ENCODE results near the gene MTRFR.
"Not testable (repeated sequence)": the region's sequence is repeated elsewhere in the genome, so short reads cannot be mapped to it uniquely, and the experiment has no call there.

Gene MTRFR

GRCh38 chr12:123248996-123249741, 15.9 kb downstream of the MTRFR start:
- not testable (repeated sequence) for DNase-seq (ENCODE audit: low read depth in 1 of 2, low spot score in 1 of 2)

DNA sequence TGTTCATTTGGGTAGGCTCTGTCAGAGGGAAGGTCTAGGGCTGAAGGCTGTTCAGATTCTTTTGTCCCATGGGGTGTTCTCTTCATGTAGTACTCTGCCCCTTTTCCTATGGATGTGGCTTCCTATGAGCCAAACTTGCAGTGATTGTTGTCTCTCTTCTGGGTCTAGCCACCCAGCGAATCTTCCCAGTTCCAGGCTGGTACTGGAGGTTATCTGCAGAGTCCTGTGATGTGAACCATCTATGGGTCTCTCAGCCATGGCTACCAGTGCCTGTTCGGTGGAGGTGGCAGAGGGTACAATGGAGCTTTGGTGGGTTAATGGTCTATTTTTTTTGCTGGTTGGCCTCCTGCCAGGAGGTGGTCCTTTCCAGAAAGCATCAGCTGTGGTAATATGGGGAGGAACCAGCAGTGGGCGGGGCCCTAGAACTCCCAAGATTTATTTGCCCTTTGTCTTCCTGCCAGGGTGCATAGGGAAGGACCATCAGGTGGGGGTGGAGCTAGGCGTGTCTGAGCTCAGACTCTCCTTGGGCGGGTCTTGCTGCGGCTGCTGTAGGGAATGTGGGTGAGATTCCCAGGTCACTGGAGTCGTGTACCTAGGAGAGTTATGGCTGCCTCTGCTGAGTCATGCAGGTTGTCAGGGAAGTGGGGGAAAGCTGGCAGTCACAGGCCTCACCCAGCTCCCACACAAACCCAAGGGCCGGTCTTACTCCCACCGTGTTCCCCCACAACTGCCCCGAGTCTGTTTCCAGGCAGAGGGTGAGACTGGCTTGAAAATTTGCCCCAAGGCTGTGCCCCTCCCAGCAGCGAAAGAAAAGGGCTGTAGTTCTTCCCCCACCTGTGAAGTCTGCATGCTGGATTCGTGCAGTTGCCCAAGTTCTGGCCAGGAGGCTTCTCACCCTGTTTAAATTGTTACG, 17.5 kb downstream of the MTRFR start:
- DNase-seq (ENCODE audit: low read depth in 1 of 2, low spot score in 1 of 2): no peak

- DNase-seq (ENCODE audit: low read depth in 1 of 2, low spot score in 1 of 2): no peak
These were observed 18.3 kb downstream of the MTRFR start for GRCh38 chr12:123251403-123252076.

DNA sequence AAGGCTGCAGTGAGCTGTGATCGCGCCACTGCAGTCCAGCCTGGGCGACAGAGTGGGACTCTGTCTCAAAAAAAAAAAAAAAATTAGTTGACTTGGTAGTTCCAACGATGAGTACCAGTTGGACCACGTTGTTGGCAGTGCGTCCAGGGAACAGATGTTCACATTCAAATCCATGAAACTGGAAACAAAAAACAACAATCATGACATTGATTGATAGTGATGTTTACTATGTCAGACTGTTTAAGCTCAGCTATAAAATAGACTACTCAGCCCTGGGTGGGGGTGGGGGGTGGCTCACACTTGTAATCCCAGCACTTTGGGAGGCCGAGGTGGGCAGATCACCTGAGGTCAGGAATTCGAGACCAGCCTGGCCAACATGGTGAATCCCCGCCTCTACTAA, 19.1 kb downstream of the MTRFR start:
- DNase-seq (ENCODE audit: low read depth in 1 of 2, low spot score in 1 of 2): not testable (repeated sequence)

DNA sequence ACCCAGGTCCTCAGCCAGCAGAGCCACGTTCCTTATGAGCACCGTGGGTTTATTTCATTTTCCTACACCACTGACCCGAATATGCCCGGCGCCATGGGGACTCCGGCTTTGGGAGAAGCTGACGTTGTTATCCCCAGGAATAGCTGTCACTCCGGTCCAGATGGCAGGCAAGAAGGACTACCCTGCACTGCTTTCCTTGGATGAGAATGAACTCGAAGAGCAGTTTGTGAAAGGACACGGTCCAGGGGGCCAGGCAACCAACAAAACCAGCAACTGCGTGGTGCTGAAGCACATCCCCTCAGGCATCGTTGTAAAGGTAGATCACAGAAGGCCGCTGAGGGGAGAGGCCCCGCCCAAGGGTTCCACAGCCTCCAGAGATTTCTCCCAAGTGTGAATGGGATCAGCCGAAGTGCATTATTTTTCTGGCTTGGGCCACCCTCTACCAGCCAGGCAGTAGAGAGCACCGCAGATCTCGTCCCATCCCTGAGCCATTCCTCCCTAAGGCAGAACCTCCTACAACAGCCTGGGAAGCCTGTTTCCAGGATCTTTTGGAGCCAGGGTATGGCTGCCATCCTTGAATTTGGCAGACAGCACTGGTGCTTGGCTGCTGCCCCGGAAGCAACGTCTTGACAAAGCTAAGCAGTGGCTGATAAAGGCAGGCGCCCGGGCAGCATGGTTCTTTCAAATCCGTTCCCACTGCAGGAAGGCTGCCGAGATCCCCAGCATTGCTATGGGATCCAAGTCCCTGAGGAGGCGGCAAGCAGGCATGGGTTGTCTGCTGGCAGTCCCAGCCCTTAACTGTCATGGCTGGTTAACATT, 20.6 kb downstream of the MTRFR start:
- no peak for DNase-seq (ENCODE audit: low read depth in 1 of 2, low spot score in 1 of 2)

GRCh38 chr12:123254853-123255446, 21.7 kb downstream of the MTRFR start:
- no peak for DNase-seq (ENCODE audit: low read depth in 1 of 2, low spot score in 1 of 2)

DNA sequence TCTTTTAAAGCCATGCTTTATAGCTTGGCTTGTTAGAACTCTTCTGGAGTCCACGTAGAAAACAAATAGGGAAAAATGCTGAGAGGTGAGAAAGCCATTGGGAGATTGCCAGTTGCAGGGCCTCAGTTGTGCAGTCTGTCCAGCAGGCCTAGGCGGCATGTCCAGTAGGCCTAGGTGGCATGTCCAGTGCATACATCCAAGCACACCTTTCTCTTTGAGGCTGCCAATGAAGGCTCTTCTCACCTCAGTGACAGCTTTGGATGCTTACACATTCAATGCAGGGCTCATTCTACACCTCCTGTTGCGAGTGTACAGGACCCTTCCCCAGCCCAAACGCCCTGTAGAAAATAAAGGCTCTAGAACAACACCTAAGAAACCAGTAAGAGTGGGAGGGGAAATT, 25.4 kb downstream of the MTRFR start:
- DNase-seq (ENCODE audit: low read depth in 1 of 2, low spot score in 1 of 2): no peak

- no peak for DNase-seq (ENCODE audit: low read depth in 1 of 2, low spot score in 1 of 2)
These were observed 26.8 kb downstream of the MTRFR start for GRCh38 chr12:123260081-123260480.

DNA sequence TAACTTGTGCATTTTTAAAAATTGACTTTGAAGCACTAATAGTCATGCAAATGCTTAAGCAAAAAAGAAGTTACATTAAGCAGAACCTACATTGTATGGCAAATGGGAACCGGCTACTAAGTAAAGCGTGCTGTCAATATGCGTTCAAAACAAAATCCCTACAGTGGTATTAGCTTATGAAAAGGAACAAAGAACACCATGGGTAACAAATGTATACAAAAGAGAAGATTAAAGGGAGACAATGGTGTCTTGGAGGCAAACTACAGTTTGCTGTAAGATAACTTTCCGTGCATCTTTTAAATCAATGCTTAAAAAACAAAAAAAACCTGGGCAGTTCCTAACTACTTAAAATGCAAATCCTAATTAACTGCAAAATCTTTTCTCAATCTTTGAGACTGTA, 28.0 kb downstream of the MTRFR start:
- DNase-seq (ENCODE audit: low read depth in 1 of 2, low spot score in 1 of 2): no peak

DNA sequence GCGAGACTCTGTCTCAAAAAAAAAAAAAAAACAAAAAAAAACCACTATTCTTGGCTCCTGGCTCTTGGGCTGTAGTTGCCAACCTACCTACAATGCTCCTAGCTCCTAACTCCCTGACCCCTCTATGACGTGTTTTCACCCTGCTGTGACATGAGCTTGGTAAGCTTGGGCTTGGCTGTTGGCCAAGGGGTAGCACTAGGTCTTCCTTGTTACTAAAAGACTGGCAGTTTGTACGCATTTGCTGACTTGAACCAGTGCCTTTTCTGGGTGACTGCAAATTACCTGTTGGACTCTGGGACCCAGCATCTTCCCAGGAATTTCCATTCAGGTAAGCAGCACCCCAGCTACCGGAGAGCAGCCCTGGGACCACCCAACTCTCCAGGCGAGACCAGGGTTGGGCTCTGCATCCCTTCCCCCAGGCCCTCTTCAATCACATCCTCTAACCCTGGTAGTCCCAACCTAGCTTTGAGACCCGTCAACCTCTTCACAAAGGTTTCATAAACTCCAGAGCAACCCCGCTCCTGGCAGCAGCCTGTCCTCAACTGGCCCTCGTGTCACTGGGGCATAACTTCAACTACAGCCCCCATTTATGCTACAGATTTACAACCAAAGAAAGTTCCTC, 30.1 kb downstream of the MTRFR start:
- no peak for DNase-seq (ENCODE audit: low read depth in 1 of 2, low spot score in 1 of 2)

- DNase-seq (ENCODE audit: low read depth in 1 of 2, low spot score in 1 of 2): no peak
These were observed 31.4 kb downstream of the MTRFR start for GRCh38 chr12:123264642-123265041.

DNA sequence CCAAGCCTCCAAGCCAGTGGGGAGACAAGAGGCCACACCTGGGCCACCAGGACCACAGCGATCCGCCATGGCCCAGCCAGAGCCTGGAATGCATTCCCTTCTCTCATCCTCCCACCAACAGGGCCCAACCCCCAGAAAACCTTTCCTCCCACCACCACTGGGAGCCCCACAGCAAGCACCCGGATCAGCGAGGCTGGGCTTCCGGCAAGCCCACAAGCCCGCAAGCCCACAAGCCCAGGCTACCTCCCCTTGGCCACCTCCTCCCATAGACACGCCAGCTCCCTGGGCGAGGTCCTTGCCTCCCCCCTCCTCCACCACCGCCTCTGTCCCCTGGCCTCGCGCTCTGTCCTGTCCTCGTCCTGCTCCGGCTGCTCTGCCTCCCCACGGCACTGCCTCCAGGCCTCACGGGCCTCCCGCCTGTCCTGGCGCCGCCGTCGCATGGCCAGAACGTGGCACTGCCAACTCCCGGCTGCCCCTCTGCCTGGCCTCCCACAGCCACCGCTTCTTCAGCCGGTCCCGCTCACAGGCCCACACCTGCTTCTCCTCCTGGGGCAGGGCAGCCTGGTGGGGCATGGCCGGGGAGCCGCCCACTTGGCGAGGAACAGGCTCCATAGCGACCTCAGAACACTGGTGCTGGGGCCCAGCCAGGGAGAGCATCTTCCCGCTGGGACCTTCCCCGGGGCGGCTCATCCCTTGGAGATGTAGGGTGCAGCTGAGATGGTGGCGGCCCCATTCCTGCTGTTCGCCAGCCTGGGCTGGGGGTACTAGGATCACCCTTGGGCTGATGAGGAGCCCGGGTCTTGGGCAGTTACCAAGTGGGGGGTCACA, 32.8 kb downstream of the MTRFR start:
- no peak for DNase-seq (ENCODE audit: low read depth in 1 of 2, low spot score in 1 of 2)

DNA sequence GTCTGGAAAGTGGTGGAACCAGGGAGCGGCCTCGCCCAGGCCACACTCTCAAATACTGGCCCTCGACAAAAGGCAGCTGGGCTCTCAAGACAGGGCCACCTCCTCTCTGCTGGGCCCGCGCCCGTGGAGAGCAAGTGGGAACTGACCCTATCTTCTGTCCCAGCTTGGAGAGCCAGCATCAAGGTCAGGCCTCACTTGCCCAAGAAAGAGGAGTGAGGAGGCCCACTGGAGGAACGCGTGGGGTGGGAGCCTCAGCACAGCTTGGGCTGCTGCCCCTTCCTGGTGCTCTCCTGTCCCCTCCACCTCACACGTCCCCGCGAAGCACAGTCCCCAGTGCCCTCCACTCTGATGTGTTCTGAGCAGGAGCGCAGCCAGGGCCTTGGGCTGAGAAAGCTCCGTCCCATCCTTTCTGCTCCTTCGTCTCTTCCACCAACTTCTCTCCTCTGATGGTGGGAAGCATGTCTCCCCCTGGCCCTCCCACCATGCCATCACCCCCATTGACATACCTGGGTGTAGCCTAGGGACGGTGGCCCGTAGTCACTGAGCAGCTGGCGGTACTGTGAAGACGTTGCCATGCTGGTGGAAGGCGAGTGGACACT, 33.5 kb downstream of the MTRFR start:
- no peak for DNase-seq (ENCODE audit: low read depth in 1 of 2, low spot score in 1 of 2)

DNA sequence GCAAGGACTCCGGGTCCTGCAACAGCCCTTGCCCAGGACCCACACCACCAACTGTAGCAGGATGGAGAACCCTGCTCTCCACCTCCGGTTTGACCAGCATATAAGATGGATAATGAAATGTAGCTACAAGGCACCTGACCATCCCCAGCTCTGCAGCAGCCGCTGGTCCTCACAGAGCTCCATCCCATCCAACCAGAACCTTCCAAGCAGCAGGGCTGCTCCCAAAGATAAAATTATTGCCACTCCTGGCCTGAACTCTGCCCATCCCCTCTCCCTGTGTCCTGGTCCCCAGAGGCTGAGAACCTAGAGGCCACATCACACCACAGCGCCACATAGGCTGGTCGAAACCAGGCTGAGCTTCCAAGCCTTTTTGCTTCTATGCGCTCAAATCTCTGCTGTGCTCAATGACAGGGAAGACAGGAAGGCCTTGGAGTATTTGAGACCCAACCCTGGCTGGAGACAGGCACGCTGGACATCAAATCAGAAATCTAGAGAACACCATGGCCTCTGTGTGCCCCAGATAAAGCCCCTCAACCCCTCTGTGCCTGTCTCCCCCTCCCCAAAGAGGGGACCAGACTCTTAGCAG, 34.2 kb downstream of the MTRFR start:
- no peak for DNase-seq (ENCODE audit: low read depth in 1 of 2, low spot score in 1 of 2)

GRCh38 chr12:123267991-123268843, 35.0 kb downstream of the MTRFR start:
- DNase-seq (ENCODE audit: low read depth in 1 of 2, low spot score in 1 of 2): no peak

GRCh38 chr12:123268850-123269249, 35.6 kb downstream of the MTRFR start:
- DNase-seq (ENCODE audit: low read depth in 1 of 2, low spot score in 1 of 2): no peak

GRCh38 chr12:123269395-123269892, 36.2 kb downstream of the MTRFR start:
- DNase-seq (ENCODE audit: low read depth in 1 of 2, low spot score in 1 of 2): no peak

All from activated T-helper 1 cell treated with anti-CD3 and anti-CD28 coated beads, Interleukin-2, amount 50 U/mL, for 16 hours (primary cell).